Activated CD4-positive, alpha-beta T cell treated with anti-CD3 and anti-CD28 coated beads, Interleukin-2, amount 10 ng/mL, durations not matched to agents 24 days and 14 days (primary cell): ENCODE results near the gene MBP. TPM values are rescaled to one million over a fixed set of nuclear protein-coding genes. Genes with fewer than 3 reads are reported as not detected.
A peak's percentile ranks its signal among the peaks of the same experiment; 100 is the strongest.

Source experiments
- DNase-seq: peaks from one replicate; pipeline ENCODE4 v3.0.0; 2022
- H3K27ac Mint-ChIP-seq: one replicate; pipeline ENCODE4 v1.8.0; 2022; ENCODE audit warnings: mild to moderate bottlenecking, mixed read lengths
- H3K27me3 Mint-ChIP-seq: one replicate; pipeline ENCODE4 v1.8.0; 2022; ENCODE audit warnings: mixed read lengths
- H3K36me3 Mint-ChIP-seq: one replicate; pipeline ENCODE4 v1.8.0; 2022; ENCODE audit warnings: low read depth, mild to moderate bottlenecking, mixed read lengths
- H3K4me1 Mint-ChIP-seq: one replicate; pipeline ENCODE4 v1.8.0; 2021; ENCODE audit warnings: mixed read lengths
- H3K4me3 Mint-ChIP-seq: one replicate; pipeline ENCODE4 v1.8.0; 2022; ENCODE audit warnings: mild to moderate bottlenecking, moderate library complexity, mixed read lengths
- H3K9me3 Mint-ChIP-seq: one replicate; pipeline ENCODE4 v1.8.0; 2021; ENCODE audit warnings: mixed read lengths
- intact Hi-C: fragments of 100-400 bp; cut with micrococcal nuclease; formaldehyde crosslinking; loops from one replicate; pipeline ENCODE4 v1.15.1; 2023
- total RNA-seq: library from RNA; stranded (reverse); gene quantifications from 2 replicates; pipeline ENCODE4 v1.2.3, GENCODE V29; 2022

Gene MBP
- total RNA-seq, 1 donor from 2014 or later = 63.1 TPM

GRCh38 chr18:77003316-77003715 lies 129.3 kb downstream of the MBP start:
- no peaks in the 10 kb centered on the region for H3K27me3 Mint-ChIP-seq
- H3K4me1 Mint-ChIP-seq = peaks cover 31% of the 10 kb centered on the region
- intact Hi-C loops = loop anchor here (5.0 kb wide), 1 partner anchor 129 kb away; the partner anchor contains the start of gene MBP
- peaks cover 8% of the 10 kb centered on the region for H3K36me3 Mint-ChIP-seq
- no peak for DNase-seq
- H3K4me3 Mint-ChIP-seq = no peak overlapping the region
- H3K9me3 Mint-ChIP-seq = no peaks in the 10 kb centered on the region
- no peak overlapping the region for H3K27ac Mint-ChIP-seq

- Mint-ChIP-seq H3K9me3 (no peaks in the 10 kb centered on the region), H3K36me3 (peaks cover 8% of the 10 kb centered on the region), H3K4me1 (peaks cover 31% of the 10 kb centered on the region), H3K4me3 (no peak overlapping the region), H3K27ac (no peak overlapping the region), H3K27me3 (no peaks in the 10 kb centered on the region)
- intact Hi-C loops = loop anchor here (5.0 kb wide), 1 partner anchor 130 kb away; the partner anchor contains the start of gene MBP
- DNase-seq = no peak
These were observed 130.1 kb downstream of the MBP start for GRCh38 chr18:77002496-77002895.

- Mint-ChIP-seq H3K36me3 (peaks cover 8% of the 10 kb centered on the region), H3K4me3 (no peak overlapping the region), H3K27me3 (no peaks in the 10 kb centered on the region), H3K9me3 (no peaks in the 10 kb centered on the region), H3K27ac (peak overlapping the region; percentile 12), H3K4me1 (peaks cover 31% of the 10 kb centered on the region)
- intact Hi-C loops = loop anchor here (5.0 kb wide), 1 partner anchor 130 kb away; the partner anchor contains the start of gene MBP
- no peak for DNase-seq
These were observed 130.6 kb downstream of the MBP start for GRCh38 chr18:77001979-77002378.

GRCh38 chr18:77001041-77001440 lies 131.5 kb downstream of the MBP start:
- Mint-ChIP-seq H3K9me3 (no peaks in the 10 kb centered on the region), H3K27me3 (no peaks in the 10 kb centered on the region), H3K4me3 (no peak overlapping the region), H3K36me3 (peaks cover 4% of the 10 kb centered on the region), H3K4me1 (peaks cover 29% of the 10 kb centered on the region), H3K27ac (no peak overlapping the region)
- intact Hi-C loops = loop anchor here (5.0 kb wide), 1 partner anchor 131 kb away; the partner anchor contains the start of gene MBP
- no peak for DNase-seq

GRCh38 chr18:77000527-77000926 lies 132.1 kb downstream of the MBP start:
- intact Hi-C loops = loop anchor here (1.0 to 5.0 kb wide), 5 partner anchors 55 to 651 kb away; partner anchors contain the start of gene MBP
- H3K27me3 Mint-ChIP-seq = peaks cover 4% of the 10 kb centered on the region
- no peak overlapping the region for H3K27ac Mint-ChIP-seq
- peaks cover 31% of the 10 kb centered on the region for H3K4me1 Mint-ChIP-seq
- no peaks in the 10 kb centered on the region for H3K36me3 Mint-ChIP-seq
- peak; percentile 83 for DNase-seq
- no peaks in the 10 kb centered on the region for H3K9me3 Mint-ChIP-seq
- no peak overlapping the region for H3K4me3 Mint-ChIP-seq

GRCh38 chr18:76999077-76999476 lies 133.5 kb downstream of the MBP start:
- peaks cover 20% of the 10 kb centered on the region for H3K4me1 Mint-ChIP-seq
- H3K27ac Mint-ChIP-seq = no peak overlapping the region
- peaks cover 13% of the 10 kb centered on the region for H3K27me3 Mint-ChIP-seq
- DNase-seq = no peak
- intact Hi-C loops = no loop called here
- no peak overlapping the region for H3K4me3 Mint-ChIP-seq
- H3K9me3 Mint-ChIP-seq = no peaks in the 10 kb centered on the region
- no peaks in the 10 kb centered on the region for H3K36me3 Mint-ChIP-seq

GRCh38 chr18:76997951-76998808 lies 134.4 kb downstream of the MBP start:
- Mint-ChIP-seq H3K27me3 (peaks cover 15% of the 10 kb centered on the region), H3K9me3 (no peaks in the 10 kb centered on the region), H3K36me3 (no peaks in the 10 kb centered on the region), H3K4me3 (no peak overlapping the region), H3K27ac (no peak overlapping the region), H3K4me1 (peaks cover 16% of the 10 kb centered on the region)
- no peak for DNase-seq
- intact Hi-C loops = no loop called here

- Mint-ChIP-seq H3K27me3 (peaks cover 15% of the 10 kb centered on the region), H3K27ac (no peak overlapping the region), H3K4me3 (no peak overlapping the region), H3K9me3 (no peaks in the 10 kb centered on the region), H3K36me3 (no peaks in the 10 kb centered on the region), H3K4me1 (peaks cover 11% of the 10 kb centered on the region)
- intact Hi-C loops = no loop called here
- DNase-seq = no peak
These were observed 136.2 kb downstream of the MBP start for GRCh38 chr18:76996429-76996828.

- H3K4me1 Mint-ChIP-seq = peaks cover 11% of the 10 kb centered on the region
- DNase-seq = no peak
- no peaks in the 10 kb centered on the region for H3K9me3 Mint-ChIP-seq
- peaks cover 15% of the 10 kb centered on the region for H3K27me3 Mint-ChIP-seq
- H3K27ac Mint-ChIP-seq = no peak overlapping the region
- intact Hi-C loops = no loop called here
- no peaks in the 10 kb centered on the region for H3K36me3 Mint-ChIP-seq
- no peak overlapping the region for H3K4me3 Mint-ChIP-seq
These were observed 136.7 kb downstream of the MBP start for GRCh38 chr18:76995896-76996295.

- Mint-ChIP-seq H3K27ac (no peak overlapping the region), H3K4me1 (peaks cover 6% of the 10 kb centered on the region), H3K9me3 (no peaks in the 10 kb centered on the region), H3K36me3 (no peaks in the 10 kb centered on the region), H3K4me3 (no peak overlapping the region), H3K27me3 (peaks cover 15% of the 10 kb centered on the region)
- no peak for DNase-seq
- intact Hi-C loops = no loop called here
These were observed 138.4 kb downstream of the MBP start for GRCh38 chr18:76994086-76994654.

- intact Hi-C loops = no loop called here
- Mint-ChIP-seq H3K27me3 (peaks cover 15% of the 10 kb centered on the region), H3K9me3 (no peaks in the 10 kb centered on the region), H3K27ac (no peak overlapping the region), H3K36me3 (no peaks in the 10 kb centered on the region), H3K4me1 (peaks cover 4% of the 10 kb centered on the region), H3K4me3 (no peak overlapping the region)
- no peak for DNase-seq
These were observed 139.0 kb downstream of the MBP start for GRCh38 chr18:76993573-76993972.

GRCh38 chr18:76993085-76993382 lies 139.5 kb downstream of the MBP start:
- intact Hi-C loops = no loop called here
- Mint-ChIP-seq H3K27ac (no peak overlapping the region), H3K27me3 (peaks cover 17% of the 10 kb centered on the region)

GRCh38 chr18:76992226-76993084 lies 140.1 kb downstream of the MBP start:
- H3K36me3 Mint-ChIP-seq = no peaks in the 10 kb centered on the region
- peaks cover 4% of the 10 kb centered on the region for H3K4me1 Mint-ChIP-seq
- intact Hi-C loops = no loop called here
- peaks cover 17% of the 10 kb centered on the region for H3K27me3 Mint-ChIP-seq
- no peak overlapping the region for H3K4me3 Mint-ChIP-seq
- no peak overlapping the region for H3K27ac Mint-ChIP-seq
- no peak for DNase-seq
- no peaks in the 10 kb centered on the region for H3K9me3 Mint-ChIP-seq

More at GRCh38 chr18:76993085-76993382, 139.5 kb downstream of the MBP start:
- no peaks in the 10 kb centered on the region for H3K36me3 Mint-ChIP-seq
- DNase-seq = no peak
- H3K9me3 Mint-ChIP-seq = no peaks in the 10 kb centered on the region
- H3K4me3 Mint-ChIP-seq = no peak overlapping the region
- H3K4me1 Mint-ChIP-seq = peaks cover 4% of the 10 kb centered on the region
